ENCODE data around the gene RESP18.
A peak's percentile ranks its signal among the peaks of the same experiment; 100 is the strongest.

- TF ChIP-seq EZH2phosphoT487 (IDR thresholded peaks at IDR 0.05; ENCODE audit: borderline replicate concordance), result no peak
- no peak for TF ChIP-seq CTCF (IDR thresholded peaks at IDR 0.05 in 2 of 3, conservative IDR thresholded peaks at IDR 0.05 in 1 of 3; ENCODE audit: borderline replicate concordance in 1 of 3, insufficient read depth in 1 of 3, low read depth in 2 of 3, low read length in 2 of 3)
- no peak for TF ChIP-seq SP1 (IDR thresholded peaks at IDR 0.05; ENCODE audit: low read depth)
- TF ChIP-seq POLR2A (IDR thresholded peaks at IDR 0.05; ENCODE audit: borderline replicate concordance, extremely low read depth, insufficient read depth, insufficient read length), result no peak
- TF ChIP-seq CBX3 (IDR thresholded peaks at IDR 0.05; ENCODE audit: low read depth), result peak; percentile 60
These were observed 30.1 kb upstream of the RESP18 start for GRCh38 chr2:219362524-219363164.
